HG03521 (cell line): Measurements from ENCODE around the gene S100G.

ENCODE experiments used
- ATAC-seq: cut with Tn5 transposase; IDR thresholded peaks from one replicate; pipeline ENCODE4 v1.9.1; 2021; ENCODE audit warnings: mild to moderate bottlenecking, moderate library complexity; ENCODE audit not compliant: unreplicated experiment

S100G gene

GRCh38 chrX:16646366-16647138, 3.4 kb upstream of the S100G start:
- ATAC-seq, result no peak

GRCh38 chrX:16651391-16652024, 1.6 kb downstream of the S100G start:
- ATAC-seq, result no peak

- ATAC-seq, result no peak
These were observed 3.5 kb downstream of the S100G start for GRCh38 chrX:16653424-16653823.

GRCh38 chrX:16654093-16654492, 4.1 kb downstream of the S100G start:
- ATAC-seq, result no peak

- ATAC-seq, result no peak
These were observed 8.3 kb downstream of the S100G start for GRCh38 chrX:16658284-16658683.

GRCh38 chrX:16659321-16659720, 9.4 kb downstream of the S100G start:
- no peak for ATAC-seq

GRCh38 chrX:16661495-16661894, 11.5 kb downstream of the S100G start:
- no peak for ATAC-seq

- no peak for ATAC-seq
These were observed 12.4 kb downstream of the S100G start for GRCh38 chrX:16662402-16662801.

GRCh38 chrX:16664074-16664473, 14.1 kb downstream of the S100G start:
- no peak for ATAC-seq

GRCh38 chrX:16664626-16665025, 14.7 kb downstream of the S100G start:
- ATAC-seq, result no peak

GRCh38 chrX:16665089-16665488, 15.1 kb downstream of the S100G start:
- no peak for ATAC-seq

- no peak for ATAC-seq
These were observed 16.6 kb downstream of the S100G start for GRCh38 chrX:16666541-16666940.

- no peak for ATAC-seq
These were observed 21.0 kb downstream of the S100G start for GRCh38 chrX:16671005-16671404.

- no peak for ATAC-seq
These were observed 28.7 kb downstream of the S100G start for GRCh38 chrX:16678689-16679088.

- no peak for ATAC-seq
These were observed 33.2 kb downstream of the S100G start for GRCh38 chrX:16683007-16683664.

GRCh38 chrX:16687514-16687913, 37.6 kb downstream of the S100G start:
- ATAC-seq, result no peak

GRCh38 chrX:16695079-16695676, 45.2 kb downstream of the S100G start:
- ATAC-seq, result no peak

- no peak for ATAC-seq
These were observed 47.0 kb downstream of the S100G start for GRCh38 chrX:16696956-16697355.

GRCh38 chrX:16699389-16699788, 49.4 kb downstream of the S100G start:
- ATAC-seq, result no peak

GRCh38 chrX:16700734-16701133, 50.8 kb downstream of the S100G start:
- ATAC-seq, result no peak

GRCh38 chrX:16702700-16703599, 53.0 kb downstream of the S100G start:
- no peak for ATAC-seq
